Endothelial cell of umbilical vein (primary cell): Measurements from ENCODE around the gene CFAP161.
A peak's percentile ranks its signal among the peaks of the same experiment; 100 is the strongest.

ENCODE experiments used
- CTCF ChIP-seq, 2 donors: IDR thresholded peaks; 1 replicate in 1 of 2; 2 replicates in 1 of 2; pipeline ENCODE4 v1.5.1; 2011; ENCODE audit warnings: low read length in 2 of 2, mild to moderate bottlenecking in 2 of 2, moderate library complexity in 2 of 2, control low read depth in 1 of 2, inconsistent platforms in 1 of 2, low read depth in 1 of 2; ENCODE audit not compliant: insufficient read depth in 1 of 2; ENCODE audit errors: extremely low read depth in 1 of 2
- EZH2 ChIP-seq: IDR thresholded peaks from 2 replicates; pipeline ENCODE4 v1.6.1; 2012; ENCODE audit warnings: borderline replicate concordance, low read depth, mild to moderate bottlenecking, moderate library complexity, low read length, inconsistent platforms; ENCODE audit not compliant: severe bottlenecking
- FOS ChIP-seq: IDR thresholded peaks from 2 replicates; pipeline ENCODE4 v1.6.1; 2011; ENCODE audit warnings: mild to moderate bottlenecking, low read length, moderate library complexity, borderline replicate concordance; ENCODE audit not compliant: insufficient read depth
- JUN ChIP-seq: IDR thresholded peaks from 2 replicates; pipeline ENCODE4 v1.6.1; 2011; ENCODE audit warnings: borderline replicate concordance, low read depth; ENCODE audit not compliant: insufficient read length, insufficient read depth
- MYC ChIP-seq: IDR thresholded peaks from one replicate; pipeline ENCODE4 v1.6.1; 2011; ENCODE audit warnings: mild to moderate bottlenecking, low read depth, low read length
- POLR2A ChIP-seq: IDR thresholded peaks from 2 replicates; pipeline ENCODE4 v1.6.1; 2012; ENCODE audit warnings: low read depth, mild to moderate bottlenecking, control low read depth, low read length
- POLR2AphosphoS5 ChIP-seq: IDR thresholded peaks from 2 replicates; pipeline ENCODE4 v1.6.1; 2012; ENCODE audit warnings: low read depth, mild to moderate bottlenecking, control low read depth, low read length, moderate library complexity; ENCODE audit not compliant: insufficient read depth
- TF ChIP-seq, protein P1 (sequence below): IDR thresholded peaks from 2 replicates; pipeline ENCODE4 v1.6.1; 2011; ENCODE audit not compliant: insufficient read depth, insufficient read length

GRCh38 chr15:81091889-81092558 lies 42.0 kb upstream of the CFAP161 start:
- TF ChIP-seq JUN (peak; percentile 84), CTCF (IDR thresholded peaks at IDR 0.05; ENCODE audit: extremely low read depth in 1 of 2, insufficient read depth in 1 of 2, low read depth in 1 of 2, low read length in 2 of 2) (no peak), POLR2A (no peak), EZH2 (no peak), POLR2AphosphoS5 (no peak), FOS (peak; percentile 93), MYC (no peak)
- TF ChIP-seq, protein P1, sequence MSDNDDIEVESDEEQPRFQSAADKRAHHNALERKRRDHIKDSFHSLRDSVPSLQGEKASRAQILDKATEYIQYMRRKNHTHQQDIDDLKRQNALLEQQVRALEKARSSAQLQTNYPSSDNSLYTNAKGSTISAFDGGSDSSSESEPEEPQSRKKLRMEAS = no peak
